HEK293T (cell line): ENCODE results near the gene NCKAP5L.

ENCODE experiments used
- ARNT ChIP-seq: fragments of 450-650 bp; IDR thresholded peaks from 2 replicates; pipeline ENCODE4 v1.6.1; 2017; ENCODE audit warnings: mild to moderate bottlenecking
- BHLHE40 ChIP-seq: fragments of 450-650 bp; IDR thresholded peaks from 2 replicates; pipeline ENCODE4 v1.6.1; 2016; ENCODE audit warnings: mild to moderate bottlenecking, moderate library complexity, borderline replicate concordance
- CTBP1 ChIP-seq: fragments of 450-650 bp; IDR thresholded peaks from 2 replicates; pipeline ENCODE4 v1.6.1; 2016; ENCODE audit warnings: borderline replicate concordance
- ELF4 ChIP-seq: fragments of 450-650 bp; IDR thresholded peaks from 2 replicates; pipeline ENCODE4 v1.6.1; 2017; ENCODE audit warnings: antibody characterized with exemption
- FOXA1 ChIP-seq: fragments of 450-650 bp; IDR thresholded peaks from 2 replicates; pipeline ENCODE4 v1.6.1; 2016; ENCODE audit warnings: mild to moderate bottlenecking
- FOXK2 ChIP-seq: fragments of 450-650 bp; IDR thresholded peaks from 2 replicates; pipeline ENCODE4 v1.6.1; 2016; ENCODE audit warnings: mild to moderate bottlenecking
- FOXM1 ChIP-seq: fragments of 450-650 bp; IDR thresholded peaks from 2 replicates; pipeline ENCODE4 v1.6.1; 2017; ENCODE audit warnings: mild to moderate bottlenecking, borderline replicate concordance
- NFRKB ChIP-seq: fragments of 450-650 bp; IDR thresholded peaks from 2 replicates; pipeline ENCODE4 v1.6.1; 2016; ENCODE audit warnings: mild to moderate bottlenecking, moderate library complexity
- PKNOX1 ChIP-seq: fragments of 450-650 bp; IDR thresholded peaks from 2 replicates; pipeline ENCODE4 v1.6.1; 2016
- SUZ12 ChIP-seq: fragments of 450-650 bp; IDR thresholded peaks from 2 replicates; pipeline ENCODE4 v1.6.1; 2016; ENCODE audit warnings: mild to moderate bottlenecking
- ZNF384 ChIP-seq: fragments of 450-650 bp; IDR thresholded peaks from 2 replicates; pipeline ENCODE4 v1.6.1; 2016

GRCh38 chr12:49831717-49832116, 3.5 kb upstream of the NCKAP5L start:
- TF ChIP-seq FOXK2 (no peak), NFRKB (no peak), ZNF384 (no peak), FOXA1 (no peak), ELF4 (no peak), BHLHE40 (no peak), SUZ12 (no peak), PKNOX1 (no peak), ARNT (no peak), FOXM1 (no peak), CTBP1 (no peak)
